Measurements from ENCODE around the gene SCNN1A.

Gene SCNN1A

GRCh38 chr12:6383572-6384498 lies 8.5 kb upstream of the SCNN1A start, which contains the start of gene LTBR:
Gene LTBR (plus strand): TSS chr12:6384162. CDS start chr12:6384359, 197 bp downstream.
- DNase-seq, result peak in 1 of 2 experiments; percentile 76

- no peak for DNase-seq
These were observed 7.6 kb upstream of the SCNN1A start for GRCh38 chr12:6382982-6383381.

GRCh38 chr12:6382371-6382770 lies 7.0 kb upstream of the SCNN1A start:
- DNase-seq, result no peak

- DNase-seq, result no peak
These were observed 5.1 kb upstream of the SCNN1A start for GRCh38 chr12:6380141-6381121.

GRCh38 chr12:6378709-6379472 lies 3.5 kb upstream of the SCNN1A start:
- no peak for DNase-seq

GRCh38 chr12:6377667-6377994 lies 2.3 kb upstream of the SCNN1A start:
- no peak for DNase-seq

- DNase-seq, result no peak
These were observed 1.7 kb upstream of the SCNN1A start for GRCh38 chr12:6376870-6377666.

- peak in 1 of 2 experiments; percentile 47 for DNase-seq
These were observed 911 bp upstream of the SCNN1A start for GRCh38 chr12:6376079-6376869.

GRCh38 chr12:6374786-6375160 lies 590 bp downstream of the SCNN1A start:
- peak in 1 of 2 experiments; percentile 53 for DNase-seq

- DNase-seq, result peak in 1 of 2 experiments; percentile 53
These were observed 1.2 kb downstream of the SCNN1A start for GRCh38 chr12:6374028-6374785.

- DNase-seq, result peak; percentile 81 to 91
These were observed 2.2 kb downstream of the SCNN1A start for GRCh38 chr12:6373022-6373787.

- peak; percentile 71 to 86 for DNase-seq
These were observed 2.9 kb downstream of the SCNN1A start for GRCh38 chr12:6372403-6373003.

- peak; percentile 81 to 87 for DNase-seq
These were observed 4.2 kb downstream of the SCNN1A start for GRCh38 chr12:6370994-6371754.

GRCh38 chr12:6370576-6370935 lies 4.8 kb downstream of the SCNN1A start:
- DNase-seq, result no peak

- no peak for DNase-seq
These were observed 5.3 kb downstream of the SCNN1A start for GRCh38 chr12:6369916-6370575.

- DNase-seq, result no peak
These were observed 6.3 kb downstream of the SCNN1A start for GRCh38 chr12:6368906-6369525.
